Immature natural killer cell (primary cell): ENCODE results near the gene TPBGL. TPM values are rescaled to one million over a fixed set of nuclear protein-coding genes. Genes with fewer than 3 reads are reported as not detected.

Source experiments
- DNase-seq, 3 donors: peaks; one replicate each; pipeline ENCODE4 v3.0.0; 2022; ENCODE audit warnings: mixed read lengths in 1 of 3
- H3K27ac Mint-ChIP-seq, 6 donors: one replicate each; pipeline ENCODE4 v1.8.0; 2020; ENCODE audit warnings: mixed read lengths in 6 of 6, mild to moderate bottlenecking in 5 of 6, inconsistent platforms in 4 of 6, moderate library complexity in 3 of 6
- H3K27me3 Mint-ChIP-seq, 3 donors: one replicate each; pipeline ENCODE4 v1.8.0; 2020 to 2021; ENCODE audit warnings: low read depth in 3 of 3, mild to moderate bottlenecking in 3 of 3, mixed read lengths in 3 of 3, moderate library complexity in 3 of 3, inconsistent platforms in 1 of 3
- H3K36me3 Mint-ChIP-seq, 3 donors: one replicate each; pipeline ENCODE4 v1.8.0; 2020; ENCODE audit warnings: mixed read lengths in 3 of 3, inconsistent platforms in 2 of 3, mild to moderate bottlenecking in 2 of 3
- H3K4me1 Mint-ChIP-seq, 2 donors: one replicate each; pipeline ENCODE4 v1.8.0; 2020; ENCODE audit warnings: inconsistent platforms in 2 of 2, mild to moderate bottlenecking in 2 of 2, mixed read lengths in 2 of 2, moderate library complexity in 1 of 2
- H3K4me3 Mint-ChIP-seq, 5 donors: one replicate each; pipeline ENCODE4 v1.8.0; 2020; ENCODE audit warnings: mild to moderate bottlenecking in 5 of 5, mixed read lengths in 5 of 5, inconsistent platforms in 3 of 5, moderate library complexity in 3 of 5
- H3K9me3 Mint-ChIP-seq, 6 donors: one replicate each; pipeline ENCODE4 v1.8.0; 2020; ENCODE audit warnings: mild to moderate bottlenecking in 6 of 6, mixed read lengths in 6 of 6, inconsistent platforms in 4 of 6, moderate library complexity in 3 of 6
- polyA plus RNA-seq, 3 donors: library from polyadenylated mRNA; unstranded; fragments of 300-500 nt; fragmentation: Illumina TruSeq; gene quantifications; one replicate each; pipeline ENCODE4 v1.2.3, GENCODE V29; 2021

The TPBGL gene
- polyA plus RNA-seq, 3 donors from 2014 or later, result 0.13 TPM; not detected in 2

DNA sequence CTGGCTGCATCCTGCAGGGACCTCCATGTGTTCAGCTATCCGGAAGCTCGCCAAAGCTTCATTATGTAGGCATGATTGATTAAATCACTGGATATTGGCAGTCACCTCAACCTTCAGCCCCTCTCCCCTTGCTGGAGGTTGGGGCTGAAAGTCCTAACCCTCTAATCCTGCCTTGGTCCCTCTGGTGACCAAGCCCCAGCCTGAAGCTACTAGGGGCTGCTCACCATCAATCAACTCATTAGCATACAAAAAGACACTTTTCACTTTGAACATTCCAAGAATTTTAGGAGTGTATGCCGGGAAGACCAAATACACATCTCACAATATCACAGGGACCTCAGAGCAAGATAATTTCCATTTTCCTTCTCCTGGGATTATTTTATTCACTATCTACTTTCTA is 38.8 kb upstream of the TPBGL start:
- Mint-ChIP-seq H3K4me1 (no peaks in the 10 kb centered on the region), H3K27me3 (peaks cover 2 to 15% (median 6%) of the 10 kb centered on the region in 3 donors), H3K4me3 (no peak overlapping the region), H3K27ac (no peak overlapping the region), H3K36me3 (no peaks in the 10 kb centered on the region), H3K9me3 (no peaks in the 10 kb centered on the region)
- DNase-seq, result no peak

DNA sequence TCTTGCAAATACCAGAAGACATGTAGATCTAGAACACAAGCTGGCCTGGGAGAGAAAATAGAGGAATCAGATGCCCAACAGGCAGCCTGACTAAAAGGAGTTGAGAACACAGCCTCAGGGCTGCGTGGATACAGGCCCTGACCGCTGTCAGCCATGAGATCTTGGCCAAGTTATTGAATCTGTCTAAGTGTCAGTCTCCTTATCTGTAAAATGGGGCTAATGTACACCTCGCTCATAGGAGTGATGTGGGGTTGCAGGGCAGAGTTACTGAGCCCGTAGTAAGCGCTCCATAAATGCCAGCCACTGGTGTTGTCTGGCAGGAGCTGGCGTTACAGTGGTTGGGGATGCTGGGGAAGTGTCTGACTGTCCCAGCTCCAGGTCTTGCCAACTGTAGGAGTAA is 38.4 kb upstream of the TPBGL start:
- H3K27ac Mint-ChIP-seq, result no peak overlapping the region
- H3K27me3 Mint-ChIP-seq, result peaks cover 2 to 17% (median 6%) of the 10 kb centered on the region in 3 donors
- no peaks in the 10 kb centered on the region for H3K4me1 Mint-ChIP-seq
- DNase-seq, result no peak
- no peaks in the 10 kb centered on the region for H3K36me3 Mint-ChIP-seq
- no peaks in the 10 kb centered on the region for H3K9me3 Mint-ChIP-seq
- no peak overlapping the region for H3K4me3 Mint-ChIP-seq

DNA sequence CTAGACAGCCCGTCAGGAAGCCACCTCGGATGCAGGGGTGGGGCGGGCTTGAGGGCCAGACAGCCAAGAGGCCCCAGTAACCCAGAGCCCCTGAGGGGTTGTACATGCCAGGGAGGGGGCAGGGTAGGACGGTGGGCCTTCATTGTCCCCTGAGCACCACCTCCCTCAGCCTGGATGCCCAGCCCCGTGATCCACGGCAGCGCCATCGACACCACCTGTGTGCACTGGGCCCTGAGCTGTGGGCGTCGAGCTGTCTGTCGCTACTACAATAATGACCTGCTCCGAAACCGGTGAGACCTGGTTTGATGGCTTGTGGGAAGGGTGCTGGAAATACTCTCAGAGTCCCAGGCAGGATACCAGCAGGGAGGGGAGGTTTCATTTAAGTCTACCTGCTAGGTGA is 37.4 kb upstream of the TPBGL start:
- Mint-ChIP-seq H3K27me3 (peaks cover 2 to 17% (median 6%) of the 10 kb centered on the region in 3 donors), H3K36me3 (no peaks in the 10 kb centered on the region), H3K27ac (no peak overlapping the region), H3K4me3 (no peak overlapping the region), H3K4me1 (no peaks in the 10 kb centered on the region), H3K9me3 (no peaks in the 10 kb centered on the region)
- no peak for DNase-seq

DNA sequence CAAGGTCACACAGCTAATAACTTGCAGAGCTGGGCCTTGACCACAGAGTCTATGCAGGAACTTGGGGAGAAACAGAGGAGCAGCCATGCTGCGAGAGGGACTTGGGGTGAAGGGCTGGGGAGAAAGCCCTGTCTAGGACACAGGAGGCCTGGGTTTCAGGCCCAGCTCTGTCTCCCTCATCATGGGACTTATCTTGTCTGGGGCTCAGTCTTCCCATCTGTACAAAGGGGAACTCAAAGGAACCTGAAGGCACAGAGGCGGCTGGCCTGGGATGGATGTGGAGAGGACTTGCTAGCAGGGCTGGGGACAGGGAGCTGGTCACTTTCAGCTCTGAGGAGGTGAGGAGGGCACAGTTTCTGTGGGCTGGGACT is 36.9 kb upstream of the TPBGL start:
- no peak overlapping the region for H3K4me3 Mint-ChIP-seq
- H3K27ac Mint-ChIP-seq, result no peak overlapping the region
- no peaks in the 10 kb centered on the region for H3K4me1 Mint-ChIP-seq
- peaks cover 2 to 15% (median 6%) of the 10 kb centered on the region in 3 donors for H3K27me3 Mint-ChIP-seq
- H3K9me3 Mint-ChIP-seq, result no peaks in the 10 kb centered on the region
- no peak for DNase-seq
- H3K36me3 Mint-ChIP-seq, result no peaks in the 10 kb centered on the region

DNA sequence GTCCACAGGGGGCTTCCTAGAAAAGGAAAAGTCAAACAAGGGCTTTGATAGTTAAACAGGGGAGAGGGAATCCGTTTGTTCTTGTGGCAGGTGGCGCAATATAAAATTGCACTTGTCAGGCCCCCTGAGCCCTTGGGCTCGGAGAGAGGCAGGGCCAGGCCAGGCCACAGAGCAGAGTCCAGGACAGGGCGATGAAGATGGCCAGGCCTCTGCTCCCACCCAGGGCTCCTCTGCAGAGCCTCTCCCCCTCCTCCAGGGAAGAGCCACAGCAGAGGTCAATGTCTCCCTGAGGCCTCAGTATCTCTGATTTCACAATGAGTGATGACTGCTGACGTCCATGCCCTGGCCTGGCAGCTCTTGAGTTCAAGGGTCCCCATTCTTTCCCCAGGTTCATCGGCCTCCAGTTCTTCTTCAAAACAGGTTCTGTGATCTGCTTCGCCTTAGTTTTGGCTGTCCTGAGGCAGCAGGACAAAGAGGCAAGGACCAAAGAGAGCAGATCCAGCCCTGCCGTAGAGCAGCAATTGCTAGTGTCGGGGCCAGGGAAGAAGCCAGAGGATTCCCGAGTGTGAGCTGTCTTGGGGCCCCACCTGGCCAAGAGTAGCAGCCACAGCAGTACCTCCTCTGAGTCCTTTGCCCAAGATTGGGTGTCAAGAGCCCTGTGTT is 36.4 kb upstream of the TPBGL start:
- H3K9me3 Mint-ChIP-seq, result no peaks in the 10 kb centered on the region
- no peak overlapping the region for H3K27ac Mint-ChIP-seq
- no peak overlapping the region for H3K4me3 Mint-ChIP-seq
- peaks cover 2 to 15% (median 6%) of the 10 kb centered on the region in 3 donors for H3K27me3 Mint-ChIP-seq
- H3K36me3 Mint-ChIP-seq, result no peaks in the 10 kb centered on the region
- no peaks in the 10 kb centered on the region for H3K4me1 Mint-ChIP-seq
- no peak for DNase-seq

DNA sequence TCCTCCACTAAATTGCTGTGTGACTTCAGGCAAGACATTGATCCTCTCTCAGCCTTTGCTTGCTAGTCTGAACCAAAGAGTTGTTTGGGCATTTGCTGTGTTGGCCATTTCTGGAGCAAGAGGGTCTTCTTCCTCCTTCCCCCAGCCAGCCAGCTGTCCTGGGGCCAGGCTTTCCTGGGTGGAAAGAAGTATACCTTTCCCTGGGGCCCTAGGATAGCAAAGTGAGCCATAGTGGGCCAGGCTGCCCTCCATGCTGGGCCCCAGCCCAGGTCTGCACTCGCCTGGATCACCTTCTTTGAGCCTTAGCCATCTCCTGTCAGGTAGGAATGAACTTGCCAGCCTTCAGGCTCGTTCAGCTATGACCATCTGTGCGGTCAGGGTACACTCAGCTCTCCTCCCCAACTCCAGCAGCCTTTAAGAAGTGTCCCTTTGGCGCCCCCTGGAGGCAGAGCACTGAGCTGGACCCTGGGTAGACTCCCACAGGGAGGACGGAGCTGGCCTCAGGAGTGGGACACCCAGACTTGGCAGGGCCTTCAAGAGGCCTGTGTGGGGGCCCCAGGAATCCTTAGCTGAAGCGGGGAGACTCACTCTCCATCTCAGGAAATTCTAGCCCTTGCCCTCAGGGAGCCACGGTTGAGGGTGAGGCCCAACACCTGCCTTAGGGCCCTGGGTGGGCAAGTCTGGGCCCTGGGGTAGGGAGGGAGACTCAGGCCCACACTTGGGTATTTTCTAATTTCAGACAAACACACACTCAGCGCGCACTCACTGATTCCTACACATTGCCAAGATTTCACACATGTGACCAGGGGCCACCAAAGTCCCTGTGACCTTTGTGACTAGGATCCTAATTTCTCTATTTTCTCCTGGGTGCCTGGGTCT is 35.6 kb upstream of the TPBGL start:
- peak; percentile 58 to 75 (median 64) for DNase-seq
- Mint-ChIP-seq H3K27me3 (peaks cover 2 to 15% (median 6%) of the 10 kb centered on the region in 3 donors), H3K9me3 (no peaks in the 10 kb centered on the region), H3K36me3 (no peaks in the 10 kb centered on the region), H3K4me1 (no peaks in the 10 kb centered on the region), H3K27ac (no peak overlapping the region), H3K4me3 (no peak overlapping the region)

DNA sequence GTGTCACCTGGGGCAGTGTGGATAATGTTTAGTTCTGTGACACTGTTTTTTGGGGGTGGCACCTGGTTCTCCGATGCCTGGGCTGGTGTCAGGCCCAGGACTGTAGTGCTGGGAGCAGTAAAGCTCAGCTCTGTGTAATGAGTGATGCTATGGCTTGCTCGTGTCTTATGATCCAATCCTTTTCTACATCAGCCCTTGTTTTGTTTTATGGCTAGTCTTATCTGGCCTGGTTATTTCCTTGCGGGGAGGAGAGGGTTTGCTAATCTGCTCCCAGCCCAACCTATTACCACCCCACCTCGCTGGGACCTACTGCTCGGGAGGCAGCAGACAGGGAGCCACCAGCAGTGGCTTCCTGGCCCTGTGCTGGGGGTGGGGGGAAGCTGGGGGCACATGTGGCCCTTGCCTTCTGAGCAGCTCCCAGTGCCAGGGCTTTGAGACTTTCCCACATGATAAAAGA is 35.0 kb upstream of the TPBGL start:
- H3K27me3 Mint-ChIP-seq, result peaks cover 4 to 15% (median 6%) of the 10 kb centered on the region in 3 donors
- DNase-seq, result no peak
- no peaks in the 10 kb centered on the region for H3K36me3 Mint-ChIP-seq
- no peak overlapping the region for H3K4me3 Mint-ChIP-seq
- H3K4me1 Mint-ChIP-seq, result no peaks in the 10 kb centered on the region
- no peak overlapping the region for H3K27ac Mint-ChIP-seq
- no peaks in the 10 kb centered on the region for H3K9me3 Mint-ChIP-seq

DNA sequence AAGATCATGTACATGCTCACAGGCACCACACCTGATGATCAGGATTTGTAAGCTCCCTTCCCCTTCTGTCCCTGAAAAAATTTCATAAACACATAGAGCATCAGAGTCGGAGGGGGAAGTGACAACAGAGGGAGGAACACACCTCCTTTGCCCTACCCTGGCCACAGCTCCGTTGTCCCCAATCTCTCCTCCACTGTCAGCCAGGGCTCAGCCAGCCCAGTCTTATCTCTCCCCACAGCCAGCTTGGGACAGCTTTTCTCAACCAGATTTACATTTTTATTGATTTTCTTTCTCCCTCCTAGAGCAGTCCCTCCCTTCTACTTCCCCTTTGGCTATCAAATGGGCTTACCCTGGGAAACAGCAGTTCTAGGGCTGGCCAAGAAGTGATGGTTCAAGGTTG is 32.1 kb upstream of the TPBGL start:
- no peaks in the 10 kb centered on the region for H3K4me1 Mint-ChIP-seq
- no peak for DNase-seq
- H3K27ac Mint-ChIP-seq, result no peak overlapping the region
- no peak overlapping the region for H3K4me3 Mint-ChIP-seq
- no peaks in the 10 kb centered on the region for H3K9me3 Mint-ChIP-seq
- H3K36me3 Mint-ChIP-seq, result no peaks in the 10 kb centered on the region
- peaks cover 2 to 12% (median 6%) of the 10 kb centered on the region in 3 donors for H3K27me3 Mint-ChIP-seq

DNA sequence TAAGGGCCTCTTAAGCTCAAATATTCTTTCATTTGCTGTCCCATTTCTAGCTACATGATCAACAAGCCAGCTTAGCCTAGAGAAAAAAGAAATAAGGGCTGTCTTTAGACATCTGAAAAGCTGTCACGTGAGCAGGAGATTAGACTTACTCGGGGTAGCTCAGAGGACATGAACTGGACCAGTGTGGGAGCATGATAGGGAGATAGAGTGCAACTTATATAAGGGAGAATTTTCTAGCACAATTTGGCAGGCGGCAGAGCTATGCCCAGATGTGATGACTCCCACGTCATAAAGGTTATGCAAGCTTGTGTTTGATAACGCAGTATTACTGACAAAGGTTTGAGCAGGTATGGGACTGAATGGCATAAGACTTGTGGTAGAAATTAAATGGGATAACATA is 28.2 kb upstream of the TPBGL start:
- DNase-seq, result no peak
- peaks cover 0 to 2% (median 0%) of the 10 kb centered on the region in 6 donors for H3K9me3 Mint-ChIP-seq
- peaks cover 10 to 18% (median 13%) of the 10 kb centered on the region in 3 donors for H3K27me3 Mint-ChIP-seq
- no peak overlapping the region for H3K27ac Mint-ChIP-seq
- no peaks in the 10 kb centered on the region for H3K36me3 Mint-ChIP-seq
- no peak overlapping the region for H3K4me3 Mint-ChIP-seq
- H3K4me1 Mint-ChIP-seq, result no peaks in the 10 kb centered on the region

DNA sequence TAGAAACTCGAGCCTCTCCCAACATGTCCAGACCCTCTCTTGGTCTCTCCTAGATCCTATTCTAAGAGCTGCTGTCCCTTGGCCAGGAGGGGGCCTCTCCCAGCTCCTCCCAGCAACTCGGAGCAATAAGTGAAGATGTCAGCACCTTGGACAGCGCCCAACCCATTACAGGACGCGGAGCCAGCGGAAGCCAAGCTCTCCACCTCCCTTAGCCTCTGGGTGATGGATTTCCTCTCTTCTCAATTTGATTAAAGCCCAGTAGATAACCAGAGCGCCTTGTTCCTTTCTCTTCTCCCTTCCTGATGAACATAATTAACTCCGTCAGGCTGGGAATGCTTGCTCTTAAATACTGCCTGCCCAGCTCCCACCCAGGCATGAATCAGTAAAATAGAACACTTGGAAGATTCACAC is 26.2 kb upstream of the TPBGL start:
- Mint-ChIP-seq H3K27me3 (peaks cover 12 to 20% (median 13%) of the 10 kb centered on the region in 3 donors), H3K4me3 (no peak overlapping the region), H3K27ac (no peak overlapping the region), H3K9me3 (peaks cover 0 to 2% (median 0%) of the 10 kb centered on the region in 6 donors), H3K4me1 (no peaks in the 10 kb centered on the region), H3K36me3 (no peaks in the 10 kb centered on the region)
- peak; percentile 51 to 69 (median 62) for DNase-seq

DNA sequence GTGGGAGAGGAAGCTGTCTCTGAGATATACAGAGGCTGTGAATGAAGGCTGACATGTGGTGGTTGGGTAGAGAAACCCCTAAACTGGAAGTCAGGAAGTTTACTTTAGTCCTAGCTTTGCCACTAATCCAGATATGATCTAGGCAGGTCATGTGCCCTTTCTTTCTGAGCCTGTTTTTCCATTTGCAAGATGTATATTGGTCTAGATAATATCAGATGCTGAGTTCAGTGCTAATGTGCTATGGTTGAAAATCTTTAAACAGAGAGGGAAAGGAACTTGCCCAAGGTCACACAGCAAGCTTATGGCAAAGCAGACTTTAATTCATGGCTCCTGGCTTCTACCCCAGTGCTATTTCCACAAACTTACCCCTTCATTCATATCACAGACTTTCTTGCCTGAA is 25.7 kb upstream of the TPBGL start:
- Mint-ChIP-seq H3K27me3 (peaks cover 12 to 23% (median 13%) of the 10 kb centered on the region in 3 donors), H3K27ac (no peak overlapping the region), H3K4me1 (no peaks in the 10 kb centered on the region), H3K9me3 (peaks cover 0 to 2% (median 0%) of the 10 kb centered on the region in 6 donors), H3K4me3 (no peak overlapping the region), H3K36me3 (no peaks in the 10 kb centered on the region)
- no peak for DNase-seq

DNA sequence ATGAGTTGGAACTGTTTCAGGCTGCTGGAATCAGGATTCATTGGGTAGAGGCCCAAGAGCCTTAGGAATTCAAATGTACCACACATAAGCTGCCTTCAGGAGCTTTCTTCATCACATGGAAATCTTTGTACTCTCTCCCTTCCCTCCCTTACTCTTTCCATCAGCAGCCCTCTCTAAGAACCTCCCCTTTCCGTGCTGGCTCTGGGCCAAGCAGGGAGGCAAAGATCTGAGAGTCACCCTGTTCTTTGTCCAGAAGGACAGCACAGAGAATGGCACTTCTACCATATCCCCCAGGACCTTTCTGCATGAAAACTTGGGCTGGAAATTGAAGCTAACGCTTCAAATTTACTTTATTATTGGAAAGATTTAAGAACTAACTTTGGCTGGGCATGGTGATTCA is 20.7 kb upstream of the TPBGL start:
- DNase-seq, result no peak
- Mint-ChIP-seq H3K36me3 (no peaks in the 10 kb centered on the region), H3K9me3 (peaks cover 0 to 2% (median 0%) of the 10 kb centered on the region in 6 donors)

DNA sequence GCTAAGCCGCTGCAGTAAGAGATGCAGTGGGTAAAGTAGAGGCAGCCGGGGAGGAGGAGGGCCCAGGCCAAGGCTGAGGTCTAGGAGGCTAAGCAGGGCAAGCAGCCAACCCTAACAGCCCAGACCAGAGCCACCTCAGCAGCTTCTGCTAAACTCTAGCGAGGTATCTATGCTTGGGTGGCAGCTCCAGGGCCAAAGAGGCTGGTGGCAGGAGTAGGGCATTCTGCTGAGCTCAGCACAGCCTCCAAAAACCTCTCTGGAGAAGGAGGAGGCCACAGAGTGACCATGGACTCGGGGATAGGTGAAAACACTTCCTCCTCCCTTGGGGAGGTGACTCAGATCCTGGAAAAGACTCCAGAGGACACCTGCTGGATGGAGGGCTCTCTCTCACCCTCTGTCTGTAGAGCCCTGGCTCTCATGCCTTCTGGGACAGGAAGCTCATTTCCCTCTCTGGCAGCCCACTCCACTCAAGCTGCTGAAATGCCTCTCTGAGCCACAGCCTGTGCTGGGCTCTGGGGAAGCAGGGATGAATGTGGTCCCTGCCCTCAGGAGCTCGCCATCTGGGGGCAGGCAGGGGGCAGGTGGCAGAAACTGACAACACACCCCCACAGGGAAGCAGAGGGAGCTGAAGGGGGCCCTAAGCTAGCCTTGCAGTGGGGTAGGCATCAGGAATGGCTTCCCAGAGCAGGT is 16.5 kb upstream of the TPBGL start:
- no peaks in the 10 kb centered on the region for H3K9me3 Mint-ChIP-seq

More for the DNA sequence above, 20.7 kb upstream of the TPBGL start:
- H3K4me3 Mint-ChIP-seq, result no peak overlapping the region
- H3K27me3 Mint-ChIP-seq, result peaks cover 3 to 16% (median 4%) of the 10 kb centered on the region in 3 donors
- H3K4me1 Mint-ChIP-seq, result no peaks in the 10 kb centered on the region
- H3K27ac Mint-ChIP-seq, result no peak overlapping the region

DNA sequence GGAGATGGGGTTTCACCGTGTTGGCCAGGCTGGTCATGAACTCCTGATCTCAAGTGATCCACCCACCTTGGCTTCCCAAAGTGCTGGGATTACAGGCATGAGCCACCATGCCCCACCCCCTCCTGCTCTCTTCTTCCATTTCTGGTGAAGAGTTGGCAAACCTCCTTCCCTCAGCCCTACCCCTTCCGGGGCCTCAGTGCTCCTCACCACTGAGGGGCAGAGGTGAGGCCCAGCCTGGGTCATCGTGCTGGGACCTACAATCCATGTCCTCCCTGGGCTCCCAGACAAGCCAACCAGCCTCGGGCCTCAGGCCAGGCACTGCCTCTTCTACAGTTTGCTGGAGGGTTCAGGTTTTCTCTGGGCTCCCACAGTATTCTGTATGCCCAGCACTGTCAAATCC is 14.8 kb upstream of the TPBGL start:
- DNase-seq, result no peak
- Mint-ChIP-seq H3K4me3 (no peak overlapping the region), H3K9me3 (no peaks in the 10 kb centered on the region), H3K27ac (no peak overlapping the region), H3K27me3 (peaks cover 0 to 9% (median 0%) of the 10 kb centered on the region in 3 donors), H3K4me1 (no peaks in the 10 kb centered on the region), H3K36me3 (no peaks in the 10 kb centered on the region)

More for the DNA sequence above, 16.5 kb upstream of the TPBGL start:
- peaks cover 0 to 7% (median 0%) of the 10 kb centered on the region in 3 donors for H3K27me3 Mint-ChIP-seq
- no peak overlapping the region for H3K27ac Mint-ChIP-seq
- H3K4me3 Mint-ChIP-seq, result no peak overlapping the region
- no peaks in the 10 kb centered on the region for H3K4me1 Mint-ChIP-seq
- H3K36me3 Mint-ChIP-seq, result no peaks in the 10 kb centered on the region
- no peak for DNase-seq
